Panc1 (cell line): Measurements from ENCODE around the gene TTPAL. TPM values are rescaled to one million over a fixed set of nuclear protein-coding genes. Genes with fewer than 3 reads are reported as not detected.

Experiments used
- ATAC-seq: fragments of 200-7000 bp; cut with Tn5 transposase; 2 replicates; pipeline ENCODE4 v1.9.1; 2020; ENCODE audit warnings: mild to moderate bottlenecking, moderate library complexity
- BruUV-seq: library from RNA; stranded (reverse); fragments of 400-500 nt; replicated peaks from 2 replicates; lab custom pipeline; 2021; lab: Mats Ljungman, UMichigan
- CTCF ChIA-PET: fragments of 300-600 bp; sonication (Branson Sonifier 250); formaldehyde crosslinking; loops from one replicate; lab custom pipeline; 2022; ENCODE audit warnings: antibody characterized with exemption; lab: Charles Lee
- POLR2A ChIA-PET: fragments of 300-600 bp; sonication (Branson Sonifier 250); formaldehyde crosslinking; loops from one replicate; lab custom pipeline; 2022; ENCODE audit warnings: antibody characterized with exemption; lab: Charles Lee
- DNase-seq: peaks from one replicate; pipeline ENCODE4 v3.0.0-alpha.2; 2010; ENCODE audit warnings: low read depth, low spot score
- H3K27ac ChIP-seq: 2 replicates; pipeline ENCODE4 v1.5.1; 2011; ENCODE audit warnings: mild to moderate bottlenecking, low read length, inconsistent platforms
- H3K27me3 ChIP-seq: fragments of 200-500 bp; sonication (Bioruptor generic); 2 replicates; pipeline ENCODE4 v1.6.0; 2014; ENCODE audit warnings: low read length, inconsistent platforms; ENCODE audit not compliant: control insufficient read depth, insufficient read depth
- H3K36me3 ChIP-seq: fragments of 200-500 bp; sonication (Bioruptor generic); 2 replicates; pipeline ENCODE4 v1.5.1; 2014; ENCODE audit warnings: inconsistent platforms, mild to moderate bottlenecking, low read length, moderate library complexity; ENCODE audit not compliant: control insufficient read depth, insufficient read depth
- H3K4me1 ChIP-seq: 2 replicates; pipeline ENCODE4 v1.5.1; 2011; ENCODE audit warnings: inconsistent platforms, mild to moderate bottlenecking, low read length, moderate library complexity; ENCODE audit not compliant: control insufficient read depth, insufficient read depth
- H3K4me3 ChIP-seq, 2 experiments: 2 replicates each; pipeline ENCODE4 v1.5.1; 2011 to 2012; ENCODE audit warnings: low read depth in 2 of 2, low read length in 2 of 2, mild to moderate bottlenecking in 2 of 2, inconsistent platforms in 1 of 2, moderate library complexity in 1 of 2
- H3K9me3 ChIP-seq: fragments of 200-500 bp; sonication (Bioruptor generic); 2 replicates; pipeline ENCODE4 v1.5.1; 2014; ENCODE audit warnings: low read depth, mild to moderate bottlenecking, inconsistent platforms, low read length, moderate library complexity; ENCODE audit not compliant: control insufficient read depth, insufficient read depth
- CTCF ChIP-seq: fragments of 450-650 bp; IDR thresholded peaks from 2 replicates; pipeline ENCODE4 v1.5.1; 2017; ENCODE audit warnings: mild to moderate bottlenecking
- POLR2AphosphoS5 ChIP-seq: IDR thresholded peaks from 2 replicates; pipeline ENCODE4 v1.6.1; 2012; ENCODE audit warnings: mild to moderate bottlenecking, low read depth, low read length, moderate library complexity
- REST ChIP-seq, 2 experiments: IDR thresholded peaks; 2 replicates each; pipeline ENCODE4 v1.6.1; 2011 to 2012; ENCODE audit warnings: low read depth in 2 of 2, control low read depth in 1 of 2, low read length in 1 of 2, mild to moderate bottlenecking in 1 of 2, moderate library complexity in 1 of 2; ENCODE audit not compliant: insufficient read depth in 1 of 2
- SIN3A ChIP-seq: IDR thresholded peaks from 2 replicates; pipeline ENCODE4 v1.6.1; 2012; ENCODE audit warnings: low read depth, mild to moderate bottlenecking, low read length, moderate library complexity, borderline replicate concordance; ENCODE audit not compliant: insufficient read depth
- TCF7L2 ChIP-seq: IDR thresholded peaks from 2 replicates; pipeline ENCODE4 v1.6.1; 2011; ENCODE audit warnings: mild to moderate bottlenecking, low read depth, low read length, inconsistent platforms
- in situ Hi-C: cut with HindIII; loops from 2 replicates; pipeline ENCODE4 v1.10.0; 2016; ENCODE audit warnings: low sequenced_read_pairs, low pct_unique_long_range_greater_than_20kb
- intact Hi-C: fragments of 100-400 bp; cut with micrococcal nuclease; formaldehyde crosslinking; loops from one replicate; pipeline ENCODE4 v1.10.0; 2022; ENCODE audit not compliant: unreplicated experiment
- total RNA-seq: library from RNA; stranded (reverse); gene quantifications from one replicate; pipeline ENCODE4 v1.2.1, GENCODE V29; 2021; ENCODE audit not compliant: unreplicated experiment

The TTPAL gene
- total RNA-seq, 1 experiment from 2014 or later: 37.4 TPM

- ATAC-seq: no peak
- TF ChIP-seq POLR2AphosphoS5 (no peak), CTCF (no peak), TCF7L2 (no peak), REST (IDR thresholded peaks at IDR 0.05; ENCODE audit: insufficient read depth in 1 of 2, low read depth in 2 of 2, low read length in 1 of 2) (no peak), SIN3A (no peak)
- BruUV-seq: no TSS peak
- H3K4me3 ChIP-seq: no peak overlapping the region
- no peaks in the 10 kb centered on the region; the same call in none of the 2 replicates for H3K27me3 ChIP-seq
- H3K27ac ChIP-seq: no peak overlapping the region
- ChIA-PET POLR2A (interaction anchor here (0.6 kb wide), 1 partner anchor 535 kb away, joined by 3 read pairs; the partner anchor contains the start of gene STK4), CTCF (interaction anchor here (0.6 kb wide), 1 partner anchor 144 kb away, joined by 4 read pairs; no protein-coding TSS in a partner anchor)
- H3K4me1 ChIP-seq: no peaks in the 10 kb centered on the region
- intact Hi-C loops: no loop called here
- no peak for DNase-seq
- H3K9me3 ChIP-seq: no peaks in the 10 kb centered on the region
- in situ Hi-C loops: no loop called here
- H3K36me3 ChIP-seq: no peaks in the 10 kb centered on the region
These were observed 44.6 kb upstream of the TTPAL start for GRCh38 chr20:44431118-44431501.

GRCh38 chr20:44431502-44432234 lies 44.0 kb upstream of the TTPAL start:
- H3K4me1 ChIP-seq: no peaks in the 10 kb centered on the region
- no peak overlapping the region for H3K27ac ChIP-seq
- in situ Hi-C loops: no loop called here
- intact Hi-C loops: no loop called here
- no peak overlapping the region for H3K4me3 ChIP-seq
- CTCF ChIA-PET: interaction anchor here (0.6 kb wide), 1 partner anchor 144 kb away, joined by 4 read pairs; no protein-coding TSS in a partner anchor
- ATAC-seq: no peak
- POLR2A ChIA-PET: no interaction called here
- no peaks in the 10 kb centered on the region; the same call in none of the 2 replicates for H3K27me3 ChIP-seq
- H3K9me3 ChIP-seq: no peaks in the 10 kb centered on the region
- no TSS peak for BruUV-seq
- H3K36me3 ChIP-seq: no peaks in the 10 kb centered on the region
- DNase-seq: no peak
- no peak for TF ChIP-seq REST (IDR thresholded peaks at IDR 0.05; ENCODE audit: insufficient read depth in 1 of 2, low read depth in 2 of 2, low read length in 1 of 2)
